HEK293T (cell line): Measurements from ENCODE around the gene TMOD1.

Source experiments
- CTCF ChIA-PET: fragments of 350-600 bp; formaldehyde crosslinking; extraction: SDS; loops from one replicate; lab custom pipeline; 2021; ENCODE audit warnings: antibody characterized with exemption, inconsistent platforms; lab: Yijun Ruan, JAX
- POLR2A ChIA-PET: fragments of 350-600 bp; formaldehyde crosslinking; extraction: SDS; loops from one replicate; lab custom pipeline; 2020; ENCODE audit warnings: antibody characterized with exemption, inconsistent platforms; lab: Yijun Ruan, JAX
- DNase-seq: peaks from one replicate; pipeline ENCODE4 v3.0.0; 2012; ENCODE audit warnings: mixed read lengths; ENCODE audit errors: extremely low spot score
- ARNT ChIP-seq: fragments of 450-650 bp; IDR thresholded peaks from 2 replicates; pipeline ENCODE4 v1.6.1; 2017; ENCODE audit warnings: mild to moderate bottlenecking
- BHLHE40 ChIP-seq: fragments of 450-650 bp; IDR thresholded peaks from 2 replicates; pipeline ENCODE4 v1.6.1; 2016; ENCODE audit warnings: mild to moderate bottlenecking, moderate library complexity, borderline replicate concordance
- CTBP1 ChIP-seq: fragments of 450-650 bp; IDR thresholded peaks from 2 replicates; pipeline ENCODE4 v1.6.1; 2016; ENCODE audit warnings: borderline replicate concordance
- ELF4 ChIP-seq: fragments of 450-650 bp; IDR thresholded peaks from 2 replicates; pipeline ENCODE4 v1.6.1; 2017; ENCODE audit warnings: antibody characterized with exemption
- FOXA1 ChIP-seq: fragments of 450-650 bp; IDR thresholded peaks from 2 replicates; pipeline ENCODE4 v1.6.1; 2016; ENCODE audit warnings: mild to moderate bottlenecking
- FOXK2 ChIP-seq: fragments of 450-650 bp; IDR thresholded peaks from 2 replicates; pipeline ENCODE4 v1.6.1; 2016; ENCODE audit warnings: mild to moderate bottlenecking
- FOXM1 ChIP-seq: fragments of 450-650 bp; IDR thresholded peaks from 2 replicates; pipeline ENCODE4 v1.6.1; 2017; ENCODE audit warnings: mild to moderate bottlenecking, borderline replicate concordance
- HDGF ChIP-seq: fragments of 450-650 bp; IDR thresholded peaks from 2 replicates; pipeline ENCODE4 v1.6.1; 2017; ENCODE audit warnings: antibody characterized with exemption, borderline replicate concordance
- L3MBTL2 ChIP-seq: fragments of 450-650 bp; conservative IDR thresholded peaks from 2 replicates; pipeline ENCODE4 v1.6.1; 2016; ENCODE audit warnings: mild to moderate bottlenecking
- LEF1 ChIP-seq: fragments of 450-650 bp; IDR thresholded peaks from 2 replicates; pipeline ENCODE4 v1.6.1; 2017; ENCODE audit warnings: mild to moderate bottlenecking, borderline replicate concordance
- NFRKB ChIP-seq: fragments of 450-650 bp; IDR thresholded peaks from 2 replicates; pipeline ENCODE4 v1.6.1; 2016; ENCODE audit warnings: mild to moderate bottlenecking, moderate library complexity
- SP1 ChIP-seq: fragments of 450-650 bp; IDR thresholded peaks from 2 replicates; pipeline ENCODE4 v1.6.1; 2017
- SUZ12 ChIP-seq: fragments of 450-650 bp; IDR thresholded peaks from 2 replicates; pipeline ENCODE4 v1.6.1; 2016; ENCODE audit warnings: mild to moderate bottlenecking
- TARDBP ChIP-seq: fragments of 450-650 bp; IDR thresholded peaks from 2 replicates; pipeline ENCODE4 v1.6.1; 2016
- ZNF384 ChIP-seq: fragments of 450-650 bp; IDR thresholded peaks from 2 replicates; pipeline ENCODE4 v1.6.1; 2016
- TF ChIP-seq, protein P1 (sequence below): fragments of 450-650 bp; IDR thresholded peaks from 2 replicates; pipeline ENCODE4 v1.6.1; 2016

The TMOD1 gene

GRCh38 chr9:97551308-97551707, 49.8 kb downstream of the TMOD1 start:
- DNase-seq = no peak
- ChIA-PET CTCF (no interaction called here), POLR2A (no interaction called here)
- no peak for TF ChIP-seq LEF1
- no peak for TF ChIP-seq SUZ12
- no peak for TF ChIP-seq ELF4
- TF ChIP-seq SP1 = no peak
- no peak for TF ChIP-seq NFRKB
- TF ChIP-seq ARNT = no peak
- no peak for TF ChIP-seq FOXM1
- TF ChIP-seq FOXA1 = no peak
- no peak for TF ChIP-seq BHLHE40
- TF ChIP-seq, protein P1, sequence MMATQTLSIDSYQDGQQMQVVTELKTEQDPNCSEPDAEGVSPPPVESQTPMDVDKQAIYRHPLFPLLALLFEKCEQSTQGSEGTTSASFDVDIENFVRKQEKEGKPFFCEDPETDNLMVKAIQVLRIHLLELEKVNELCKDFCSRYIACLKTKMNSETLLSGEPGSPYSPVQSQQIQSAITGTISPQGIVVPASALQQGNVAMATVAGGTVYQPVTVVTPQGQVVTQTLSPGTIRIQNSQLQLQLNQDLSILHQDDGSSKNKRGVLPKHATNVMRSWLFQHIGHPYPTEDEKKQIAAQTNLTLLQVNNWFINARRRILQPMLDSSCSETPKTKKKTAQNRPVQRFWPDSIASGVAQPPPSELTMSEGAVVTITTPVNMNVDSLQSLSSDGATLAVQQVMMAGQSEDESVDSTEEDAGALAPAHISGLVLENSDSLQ = no peak
- no peak for TF ChIP-seq FOXK2
- TF ChIP-seq HDGF = no peak
- TF ChIP-seq ZNF384 = no peak
- no peak for TF ChIP-seq TARDBP
- TF ChIP-seq L3MBTL2 = no peak

- TF ChIP-seq FOXM1 = no peak
- no peak for TF ChIP-seq L3MBTL2
- TF ChIP-seq HDGF = no peak
- no peak for TF ChIP-seq TARDBP
- no peak for TF ChIP-seq SUZ12
- TF ChIP-seq BHLHE40 = no peak
- no peak for DNase-seq
- CTCF ChIA-PET = no interaction called here
- POLR2A ChIA-PET = no interaction called here
Measured at GRCh38 chr9:97553141-97553540, 51.7 kb downstream of the TMOD1 start.

- ChIA-PET CTCF (no interaction called here), POLR2A (no interaction called here)
- TF ChIP-seq FOXK2 = no peak
- TF ChIP-seq TARDBP = no peak
- TF ChIP-seq, protein P1 = no peak
- TF ChIP-seq LEF1 = no peak
- TF ChIP-seq SUZ12 = no peak
- no peak for TF ChIP-seq ELF4
- no peak for TF ChIP-seq CTBP1
- TF ChIP-seq ARNT = no peak
- no peak for DNase-seq
Measured at GRCh38 chr9:97553841-97554240, 52.4 kb downstream of the TMOD1 start.

GRCh38 chr9:97554566-97555075, 53.2 kb downstream of the TMOD1 start:
- no peak for TF ChIP-seq HDGF
- no peak for TF ChIP-seq FOXK2
- DNase-seq = no peak
- CTCF ChIA-PET = interaction anchor here (1.5 kb wide), 1 partner anchor 44 kb away, joined by 5 read pairs; no protein-coding TSS in a partner anchor
- POLR2A ChIA-PET = no interaction called here

DNA sequence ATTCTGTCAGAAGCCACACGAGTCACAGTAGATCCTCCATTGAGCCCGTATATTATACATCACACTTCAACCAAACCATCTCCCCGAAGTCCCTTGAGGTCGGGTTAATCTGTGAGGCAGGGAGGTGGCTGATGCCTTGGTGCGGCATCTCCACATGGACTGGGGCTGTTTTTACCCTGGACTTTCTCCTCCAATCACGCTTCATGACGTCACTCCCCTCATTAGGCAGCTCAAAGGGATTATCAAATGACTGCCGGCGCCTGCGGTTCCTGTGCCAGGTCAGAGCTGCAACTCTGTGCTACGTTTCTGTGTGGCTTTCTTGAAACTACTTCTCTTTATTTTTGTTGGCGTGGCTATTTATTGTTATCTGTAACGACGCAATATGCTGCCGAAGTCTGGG, 53.7 kb downstream of the TMOD1 start:
- POLR2A ChIA-PET = no interaction called here
- TF ChIP-seq FOXK2 = no peak
- TF ChIP-seq LEF1 = no peak
- no peak for TF ChIP-seq ARNT
- TF ChIP-seq BHLHE40 = no peak
- no peak for TF ChIP-seq CTBP1
- no peak for TF ChIP-seq SP1
- TF ChIP-seq HDGF = no peak
- TF ChIP-seq ZNF384 = no peak
- no peak for TF ChIP-seq FOXM1
- no peak for TF ChIP-seq ELF4
- no peak for TF ChIP-seq FOXA1
- TF ChIP-seq, protein P1 = no peak
- TF ChIP-seq TARDBP = no peak
- no peak for TF ChIP-seq NFRKB
- CTCF ChIA-PET = interaction anchor here (1.5 kb wide), 1 partner anchor 44 kb away, joined by 5 read pairs; no protein-coding TSS in a partner anchor
- no peak for DNase-seq

- TF ChIP-seq LEF1 (no peak), FOXA1 (no peak), HDGF (no peak), FOXM1 (no peak), SUZ12 (no peak), ZNF384 (no peak), ARNT (no peak), SP1 (no peak), L3MBTL2 (no peak), CTBP1 (no peak), TARDBP (no peak), NFRKB (no peak), BHLHE40 (no peak), FOXK2 (no peak), ELF4 (no peak)
- TF ChIP-seq, protein P1 = no peak
- ChIA-PET CTCF (interaction anchor here (1.5 kb wide), 1 partner anchor 42 kb away, joined by 5 read pairs; no protein-coding TSS in a partner anchor), POLR2A (no interaction called here)
- no peak for DNase-seq
Measured at GRCh38 chr9:97556036-97556720, 54.7 kb downstream of the TMOD1 start.
